ENCODE data around the gene DVL3. TPM values are rescaled to one million over a fixed set of nuclear protein-coding genes. Genes with fewer than 3 reads are reported as not detected.
A peak's percentile ranks its signal among the peaks of the same experiment; 100 is the strongest.

DVL3 gene
- total and polyA plus RNA-seq, 10 of the 15 experiments (the other 5 are each of a cell fraction or from before 2014, with no cell fraction given): 2.2 to 39.7 (median 14.5) TPM

DNA sequence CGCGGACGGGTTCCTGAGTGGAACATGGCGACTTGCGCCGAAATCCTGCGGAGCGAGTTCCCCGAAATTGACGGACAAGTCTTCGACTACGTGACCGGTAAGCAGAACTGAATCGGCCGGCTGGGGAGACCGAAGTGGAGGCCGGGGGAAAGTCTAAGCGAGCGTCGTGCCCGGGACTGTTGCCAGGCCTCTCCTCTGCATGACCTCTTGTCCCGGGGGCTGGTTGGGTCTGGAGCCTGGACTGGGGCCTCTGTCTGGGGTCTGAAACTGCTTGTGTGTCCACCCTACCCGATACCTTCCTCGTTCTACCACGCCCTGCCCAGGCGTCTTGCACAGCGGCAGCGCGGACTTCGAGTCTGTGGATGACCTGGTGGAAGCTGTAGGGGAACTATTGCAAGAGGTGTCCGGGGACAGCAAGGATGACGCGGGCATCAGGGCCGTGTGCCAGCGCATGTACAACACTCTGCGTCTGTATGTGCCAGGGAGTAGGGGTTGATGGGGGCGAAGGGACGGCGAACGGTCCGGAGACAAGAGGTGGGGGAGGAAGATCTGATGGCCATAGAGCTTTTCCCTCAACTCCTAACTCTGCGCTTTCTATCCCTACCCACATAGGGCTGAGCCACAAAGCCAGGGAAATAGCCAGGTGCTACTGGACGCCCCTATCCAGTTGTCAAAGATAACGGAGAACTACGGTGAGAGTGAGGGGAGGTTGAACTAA is 31.2 kb downstream of the DVL3 start, which contains the start of gene ABCF3 (continued):
- TF ChIP-seq, protein P1, sequence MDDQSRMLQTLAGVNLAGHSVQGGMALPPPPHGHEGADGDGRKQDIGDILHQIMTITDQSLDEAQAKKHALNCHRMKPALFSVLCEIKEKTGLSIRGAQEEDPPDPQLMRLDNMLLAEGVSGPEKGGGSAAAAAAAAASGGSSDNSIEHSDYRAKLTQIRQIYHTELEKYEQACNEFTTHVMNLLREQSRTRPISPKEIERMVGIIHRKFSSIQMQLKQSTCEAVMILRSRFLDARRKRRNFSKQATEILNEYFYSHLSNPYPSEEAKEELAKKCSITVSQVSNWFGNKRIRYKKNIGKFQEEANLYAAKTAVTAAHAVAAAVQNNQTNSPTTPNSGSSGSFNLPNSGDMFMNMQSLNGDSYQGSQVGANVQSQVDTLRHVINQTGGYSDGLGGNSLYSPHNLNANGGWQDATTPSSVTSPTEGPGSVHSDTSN (IDR thresholded peaks at IDR 0.05; ENCODE audit: insufficient replicate concordance, low read depth, low read length): no peak
- TF ChIP-seq PAX8 (IDR thresholded peaks at IDR 0.05): no peak
- TF ChIP-seq BHLHE40 (IDR thresholded peaks at IDR 0.05; ENCODE audit: borderline replicate concordance in 1 of 2, low read depth in 2 of 2, low read length in 1 of 2): no peak; a peak in 1 of 4 replicates
- TF ChIP-seq ZBTB4 (CRISPR knock-in tag; IDR thresholded peaks at IDR 0.05): no peak

- DNase-seq (ENCODE audit: low read depth, low spot score) (no peak), ATAC-seq (no peak), FAIRE-seq (no peak)
- TF ChIP-seq ZNF217 (IDR thresholded peaks at IDR 0.05): no peak
- TF ChIP-seq POLR2AphosphoS5 (IDR thresholded peaks at IDR 0.05; ENCODE audit: low read length): no peak
- TF ChIP-seq NBN (IDR thresholded peaks at IDR 0.05): no peak
- no peak for TF ChIP-seq GABPA (IDR thresholded peaks at IDR 0.05; ENCODE audit: low read depth)
- TF ChIP-seq ATF7 (IDR thresholded peaks at IDR 0.05; ENCODE audit: low read depth): no peak
- TF ChIP-seq USF1 (IDR thresholded peaks at IDR 0.05; ENCODE audit: borderline replicate concordance, extremely low read length, insufficient read depth, low read depth, low read length): no peak
- Histone ChIP-seq H3K9ac (ENCODE audit: control insufficient read depth, insufficient read depth, low read length) (peak overlapping the region; percentile 83), H3K4me3 (peak overlapping the region; percentile 93), H3K79me2 (ENCODE audit: control insufficient read depth, insufficient read depth, low read length) (peaks cover 27% of the 10 kb centered on the region), H4K20me1 (ENCODE audit: control insufficient read depth, insufficient read depth) (peaks cover 3% of the 10 kb centered on the region; the same call in 1 of the 2 replicates), H3K27ac (ENCODE audit: control insufficient read depth, insufficient read depth) (peak overlapping the region; percentile 73), H2AFZ (ENCODE audit: control insufficient read depth, low read depth, low read length) (no peak overlapping the region), H3K9me3 (replicated peaks; ENCODE audit: control insufficient read depth, insufficient read depth, low read length) (no peaks in the 10 kb centered on the region), H3K27me3 (replicated peaks in 1 of 2; ENCODE audit: control insufficient read depth in 2 of 2, insufficient read depth in 2 of 2, low read length in 1 of 2) (no peaks in the 10 kb centered on the region), H3K4me1 (ENCODE audit: control insufficient read depth, insufficient read depth, low read length) (0 out of 2 replicates have a peak, but pooled peaks cover 4% of the 10 kb centered on the region), H3K4me2 (ENCODE audit: control insufficient read depth, insufficient read depth) (peak overlapping the region; percentile 95), H3K36me3 (ENCODE audit: control insufficient read depth in 2 of 2, insufficient read depth in 2 of 2, low read length in 1 of 2) (peaks cover 10 to 16% of the 10 kb centered on the region in 2 experiments)
- SMC1A ChIA-PET (ENCODE audit: uncharacterized antibody, unreplicated experiment): interaction anchor here (0.7 to 0.8 kb wide), 2 partner anchors 102 to 291 kb away, joined by 3 read pairs; no protein-coding TSS in a partner anchor
- POLR2A ChIA-PET: interaction anchor here (0.5 to 2.0 kb wide), 9 partner anchors 13 to 278 kb away, joined by 3 to 7 read pairs (median 4); partner anchors contain the start of genes AP2M1, CLCN2, DVL3 and POLR2H
- RAD21 ChIA-PET (ENCODE audit: unreplicated experiment): interaction anchor here (1.3 to 1.5 kb wide), 2 partner anchors 9 to 31 kb away, joined by 3 to 7 read pairs; no protein-coding TSS in a partner anchor
- intact Hi-C loops (cut with micrococcal nuclease; ENCODE audit: unreplicated experiment) (loop anchor here (2.0 kb wide), 2 partner anchors 52 to 64 kb away; partner anchors contain the start of gene EIF2B5), in situ Hi-C loops (cut with MboI) (no loop called here)
- CTCF ChIA-PET: interaction anchor here (0.8 to 1.4 kb wide), 2 partner anchors 31 to 42 kb away, joined by 3 to 5 read pairs; no protein-coding TSS in a partner anchor
- 25% methylated on average over 3 of the region's 3 CpGs for WGBS (ENCODE audit: insufficient coverage, insufficient replicate concordance, low lambda C conversion rate, missing lambda C conversion rate)
- BruUV-seq (replicated peaks): TSS peak; percentile 69
Observed at GRCh38 chr3:184186902-184187207, 31.7 kb downstream of the DVL3 start.
